ENCODE measurements around the gene TOMM40.
A peak's percentile ranks its signal among the peaks of the same experiment; 100 is the strongest.
"Not testable (repeated sequence)": the region's sequence is repeated elsewhere in the genome, so short reads cannot be mapped to it uniquely, and the experiment has no call there.

Gene TOMM40

DNA sequence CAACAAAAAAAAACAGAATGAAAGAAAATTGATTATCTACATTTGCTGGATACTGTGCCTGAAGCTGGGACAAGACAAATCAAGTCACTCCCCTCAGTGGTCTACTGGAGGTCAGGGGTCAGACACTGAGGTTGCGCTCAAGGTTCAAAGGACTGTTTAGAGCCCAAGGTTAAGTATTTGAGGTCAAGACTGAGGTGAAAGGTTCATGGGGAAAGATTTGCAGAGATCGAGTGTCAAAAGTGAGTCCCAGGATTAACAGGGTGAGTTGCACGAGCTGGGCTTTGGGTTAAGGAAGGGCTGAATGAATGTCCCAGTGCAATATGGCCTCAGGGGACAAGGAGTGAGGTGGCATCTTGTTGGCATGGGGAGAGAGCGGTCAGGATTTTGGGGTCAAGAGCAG is 3.4 kb upstream of the TOMM40 start:
- H3K27me3 ChIP-seq (ENCODE audit: insufficient read depth, low read length) = no peaks in the 10 kb centered on the region
- no peak overlapping the region for H3K9ac ChIP-seq (ENCODE audit: low read depth, low read length)
- no peak overlapping the region for H3K27ac ChIP-seq (ENCODE audit: low read depth, low read length)
- H3K9me3 ChIP-seq (ENCODE audit: insufficient read depth, low read depth, low read length) = no peaks in the 10 kb centered on the region
- 93% methylated on average over 4 of the region's 4 CpGs for WGBS
- H3K4me1 ChIP-seq (ENCODE audit: insufficient read depth, low read length) = peaks cover 6% of the 10 kb centered on the region; the same call in 1 of the 2 replicates
- H3K36me3 ChIP-seq (ENCODE audit: insufficient read depth, low read length) = peaks cover 41% of the 10 kb centered on the region
- no peak overlapping the region for H3K4me3 ChIP-seq (ENCODE audit: low read length)

DNA sequence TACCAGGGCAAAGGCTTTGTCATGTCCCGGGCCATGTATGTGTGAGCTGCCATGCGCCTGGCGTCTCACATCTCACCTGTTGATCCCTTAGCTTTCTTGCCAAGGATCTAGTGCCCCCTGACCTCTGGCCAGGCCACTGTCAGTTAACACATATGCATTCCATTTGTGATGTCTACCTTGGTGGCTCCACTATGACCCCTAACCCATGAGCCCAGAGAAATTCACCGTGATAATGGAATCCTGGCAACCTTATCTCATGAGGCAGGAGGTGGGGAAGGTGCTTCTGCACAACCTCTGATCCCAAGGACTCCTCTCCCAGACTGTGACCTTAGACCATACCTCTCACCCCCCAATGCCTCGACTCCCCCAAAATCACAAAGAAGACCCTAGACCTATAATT is 2.7 kb upstream of the TOMM40 start:
- not testable (repeated sequence) for H3K27me3 ChIP-seq (ENCODE audit: insufficient read depth, low read length); H3K4me3 ChIP-seq (ENCODE audit: low read length); H3K9me3 ChIP-seq (ENCODE audit: insufficient read depth, low read depth, low read length); H3K4me1 ChIP-seq (ENCODE audit: insufficient read depth, low read length); H3K27ac ChIP-seq (ENCODE audit: low read depth, low read length); H3K9ac ChIP-seq (ENCODE audit: low read depth, low read length)
- peaks cover 48% of the 10 kb centered on the region for H3K36me3 ChIP-seq (ENCODE audit: insufficient read depth, low read length)
- 97% methylated on average over 4 of the region's 5 CpGs for WGBS

DNA sequence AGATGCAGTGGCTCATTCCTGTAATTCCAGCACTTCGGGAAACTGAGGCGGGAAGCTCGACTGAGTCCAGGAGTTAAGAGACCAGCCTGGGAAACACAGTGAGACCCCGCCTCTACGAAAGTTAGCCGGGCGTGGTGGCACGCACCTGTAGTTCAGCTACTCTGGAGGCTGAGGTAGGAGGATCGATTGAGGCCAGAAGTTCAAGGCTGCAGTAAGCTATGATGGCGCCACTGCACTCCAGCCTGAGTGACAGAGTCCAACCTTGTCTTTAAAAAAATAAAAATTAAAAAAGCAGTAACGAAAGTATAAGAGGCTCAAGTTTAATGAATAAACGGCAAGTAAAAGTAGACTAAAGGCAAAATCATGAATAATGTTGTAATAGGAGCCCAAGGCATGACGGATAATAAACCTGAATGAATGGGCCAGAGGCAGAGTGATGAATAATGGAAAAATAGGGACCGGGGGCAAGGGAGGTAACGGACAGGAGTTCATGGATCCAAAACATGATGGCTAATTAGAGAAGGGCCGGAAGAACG is 1.2 kb upstream of the TOMM40 start:
- Histone ChIP-seq H3K4me1 (ENCODE audit: insufficient read depth, low read length) (peaks cover 6% of the 10 kb centered on the region; the same call in 1 of the 2 replicates), H3K27me3 (ENCODE audit: insufficient read depth, low read length) (no peaks in the 10 kb centered on the region), H3K27ac (ENCODE audit: low read depth, low read length) (peak overlapping the region; percentile 89), H3K4me3 (ENCODE audit: low read length) (peak overlapping the region; percentile 57), H3K9ac (ENCODE audit: low read depth, low read length) (peak overlapping the region; percentile 72), H3K9me3 (ENCODE audit: insufficient read depth, low read depth, low read length) (no peaks in the 10 kb centered on the region), H3K36me3 (ENCODE audit: insufficient read depth, low read length) (peaks cover 58% of the 10 kb centered on the region)
- 67% methylated on average over 17 of the region's 17 CpGs for WGBS

DNA sequence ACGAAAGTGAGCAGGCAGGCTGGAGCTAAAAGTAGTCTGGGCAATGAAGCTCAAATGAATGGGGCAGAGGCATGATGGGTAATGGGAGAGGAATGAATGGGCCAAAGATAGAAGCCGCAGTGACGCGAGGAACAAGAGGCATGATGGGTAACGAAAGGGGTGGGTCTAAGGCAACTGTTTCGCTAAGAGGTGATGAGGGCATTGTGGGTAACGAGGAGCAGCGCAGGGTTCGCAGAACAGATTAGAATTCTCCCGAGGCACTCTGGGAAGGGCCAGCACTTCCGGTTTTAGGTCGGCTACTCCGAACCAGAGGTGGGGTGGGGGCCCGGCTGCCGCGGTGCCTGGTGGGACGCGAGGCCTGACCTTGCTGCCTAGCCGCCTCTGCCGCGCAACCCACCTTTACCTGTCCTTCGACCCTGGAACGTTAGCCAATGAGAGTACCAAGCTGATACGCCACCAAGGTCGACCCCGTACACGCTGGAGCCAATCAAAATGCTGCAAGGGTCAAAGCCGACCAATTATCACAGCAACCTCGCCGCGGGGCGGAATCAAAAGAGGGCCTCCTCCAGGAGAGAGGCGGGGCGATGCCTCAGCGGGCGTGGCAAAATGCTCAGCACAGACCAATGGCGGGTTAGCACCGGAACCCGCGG is 563 bp upstream of the TOMM40 start:
- H3K36me3 ChIP-seq (ENCODE audit: insufficient read depth, low read length) = peaks cover 60% of the 10 kb centered on the region
- under 1% methylated on average over 40 of the region's 40 CpGs for WGBS

DNA sequence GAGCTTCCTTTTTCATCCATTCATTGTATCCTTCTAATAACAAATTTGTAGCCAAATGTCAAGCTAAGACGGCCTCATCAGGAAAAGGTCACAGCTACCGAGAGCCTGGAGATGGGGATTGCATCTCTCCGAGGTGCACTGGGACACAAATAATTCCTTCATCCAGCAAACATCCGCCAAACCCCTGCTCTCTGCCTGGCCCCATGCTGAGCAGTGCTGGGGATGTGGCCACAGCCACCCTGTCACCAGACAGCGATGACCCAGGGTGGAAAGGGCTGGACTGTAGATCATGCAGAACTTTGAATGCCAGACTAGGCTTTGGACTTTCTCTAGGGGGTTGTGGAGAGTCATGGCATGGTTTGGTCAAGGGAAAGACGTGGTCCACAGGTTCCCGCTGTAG is 1.9 kb downstream of the TOMM40 start:
- H3K9ac ChIP-seq (ENCODE audit: low read depth, low read length) = 0 out of 2 replicates have a peak overlapping the region, but pooled peaks have one; percentile 95
- H3K4me3 ChIP-seq (ENCODE audit: low read length) = 0 out of 2 replicates have a peak overlapping the region, but pooled peaks have one; percentile 93
- whole genome bisulfite sequencing = 97% methylated on average over 7 of the region's 7 CpGs
- no peaks in the 10 kb centered on the region for H3K27me3 ChIP-seq (ENCODE audit: insufficient read depth, low read length)
- H3K4me1 ChIP-seq (ENCODE audit: insufficient read depth, low read length) = peaks cover 6% of the 10 kb centered on the region; the same call in 1 of the 2 replicates
- no peak overlapping the region for H3K27ac ChIP-seq (ENCODE audit: low read depth, low read length)
- H3K36me3 ChIP-seq (ENCODE audit: insufficient read depth, low read length) = peaks cover 66% of the 10 kb centered on the region
- no peaks in the 10 kb centered on the region for H3K9me3 ChIP-seq (ENCODE audit: insufficient read depth, low read depth, low read length)

More for the DNA sequence above, 563 bp upstream of the TOMM40 start:
- Histone ChIP-seq H3K27me3 (ENCODE audit: insufficient read depth, low read length) (no peaks in the 10 kb centered on the region), H3K9ac (ENCODE audit: low read depth, low read length) (peak overlapping the region; percentile 72), H3K9me3 (ENCODE audit: insufficient read depth, low read depth, low read length) (no peaks in the 10 kb centered on the region), H3K4me1 (ENCODE audit: insufficient read depth, low read length) (peaks cover 6% of the 10 kb centered on the region; the same call in 1 of the 2 replicates), H3K4me3 (ENCODE audit: low read length) (peak overlapping the region; percentile 57), H3K27ac (ENCODE audit: low read depth, low read length) (peak overlapping the region; percentile 89)

DNA sequence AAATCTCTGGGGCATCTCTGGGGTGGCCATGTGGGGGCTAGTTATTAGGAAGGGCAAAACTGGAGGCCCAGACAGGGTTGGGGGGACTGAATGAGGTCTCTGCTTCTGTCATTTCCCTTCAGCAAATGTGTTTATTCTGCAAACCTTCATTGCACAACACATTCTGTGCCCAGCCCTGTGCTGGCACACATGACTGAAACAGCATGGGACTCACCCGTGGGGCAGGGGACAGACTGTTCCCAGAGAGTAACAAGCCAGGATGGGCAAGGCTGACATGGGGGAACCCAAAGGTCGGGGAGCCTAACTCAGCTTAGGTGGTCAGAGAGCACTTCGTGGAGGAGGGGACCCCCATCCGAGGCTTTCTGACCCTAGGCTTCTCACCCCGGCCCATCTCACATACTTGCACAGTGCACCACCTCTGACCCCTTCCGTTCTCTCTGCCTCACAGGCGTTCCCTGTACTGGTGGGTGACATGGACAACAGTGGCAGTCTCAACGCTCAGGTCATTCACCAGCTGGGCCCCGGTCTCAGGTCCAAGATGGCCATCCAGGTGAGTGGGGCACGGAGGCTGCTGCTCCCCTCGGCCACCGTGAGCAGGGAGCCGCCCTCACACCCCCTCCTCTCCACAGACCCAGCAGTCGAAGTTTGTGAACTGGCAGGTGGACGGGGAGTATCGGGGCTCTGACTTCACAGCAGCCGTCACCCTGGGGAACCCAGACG is 2.4 kb downstream of the TOMM40 start:
- peaks cover 66% of the 10 kb centered on the region for H3K36me3 ChIP-seq (ENCODE audit: insufficient read depth, low read length)
- no peaks in the 10 kb centered on the region for H3K27me3 ChIP-seq (ENCODE audit: insufficient read depth, low read length)
- H3K9ac ChIP-seq (ENCODE audit: low read depth, low read length) = no peak overlapping the region
- H3K4me1 ChIP-seq (ENCODE audit: insufficient read depth, low read length) = peaks cover 6% of the 10 kb centered on the region; the same call in 1 of the 2 replicates
- H3K27ac ChIP-seq (ENCODE audit: low read depth, low read length) = no peak overlapping the region
- 93% methylated on average over 18 of the region's 18 CpGs for WGBS
- H3K9me3 ChIP-seq (ENCODE audit: insufficient read depth, low read depth, low read length) = no peaks in the 10 kb centered on the region
- no peak overlapping the region for H3K4me3 ChIP-seq (ENCODE audit: low read length)

DNA sequence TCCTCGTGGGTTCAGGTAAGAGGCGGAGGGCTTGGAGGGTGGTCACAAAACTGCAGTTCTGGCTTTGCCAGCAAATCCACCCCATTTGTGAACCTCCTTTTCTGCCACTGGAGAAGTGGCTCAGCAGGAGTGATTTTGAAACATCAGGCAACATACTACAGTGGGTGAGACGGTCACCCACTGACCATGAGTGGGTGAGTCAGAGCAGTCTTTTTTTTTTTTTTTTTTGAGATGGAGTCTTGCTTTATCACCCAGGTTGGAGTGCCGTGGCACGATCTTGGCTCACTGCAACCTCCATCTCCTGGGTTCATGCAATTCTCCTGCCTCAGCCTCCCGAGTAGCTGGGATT is 3.0 kb downstream of the TOMM40 start:
- no peaks in the 10 kb centered on the region for H3K27me3 ChIP-seq (ENCODE audit: insufficient read depth, low read length)
- 94% methylated on average over 6 of the region's 6 CpGs for WGBS
- peaks cover 6% of the 10 kb centered on the region; the same call in 1 of the 2 replicates for H3K4me1 ChIP-seq (ENCODE audit: insufficient read depth, low read length)
- H3K27ac ChIP-seq (ENCODE audit: low read depth, low read length) = no peak overlapping the region
- no peak overlapping the region for H3K4me3 ChIP-seq (ENCODE audit: low read length)
- peaks cover 64% of the 10 kb centered on the region for H3K36me3 ChIP-seq (ENCODE audit: insufficient read depth, low read length)
- no peaks in the 10 kb centered on the region for H3K9me3 ChIP-seq (ENCODE audit: insufficient read depth, low read depth, low read length)
- H3K9ac ChIP-seq (ENCODE audit: low read depth, low read length) = no peak overlapping the region

DNA sequence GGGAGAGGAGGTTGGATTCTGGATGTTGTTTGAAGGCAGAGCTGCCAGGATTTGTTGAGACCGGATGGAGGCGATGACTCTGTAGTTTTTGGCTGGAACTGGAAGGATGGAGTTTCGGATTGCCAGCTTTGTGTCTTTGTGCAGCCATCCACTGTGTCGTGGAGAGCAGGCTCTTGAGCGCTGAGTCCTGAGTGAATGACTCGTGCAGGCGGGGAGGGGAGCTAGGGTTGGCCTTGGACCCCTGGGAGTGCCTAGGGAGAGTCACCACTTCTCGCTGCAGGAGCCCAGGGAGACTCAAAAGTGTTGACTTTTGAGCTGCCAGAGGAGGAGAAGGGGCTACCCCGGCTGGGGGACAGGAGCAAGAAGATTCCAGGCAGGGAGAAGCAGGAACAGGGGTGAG is 3.9 kb downstream of the TOMM40 start:
- WGBS = 90% methylated on average over 9 of the region's 9 CpGs
- Histone ChIP-seq H3K9ac (ENCODE audit: low read depth, low read length) (no peak overlapping the region), H3K4me1 (ENCODE audit: insufficient read depth, low read length) (peaks cover 6% of the 10 kb centered on the region; the same call in 1 of the 2 replicates), H3K36me3 (ENCODE audit: insufficient read depth, low read length) (peaks cover 71% of the 10 kb centered on the region), H3K9me3 (ENCODE audit: insufficient read depth, low read depth, low read length) (no peaks in the 10 kb centered on the region), H3K27ac (ENCODE audit: low read depth, low read length) (no peak overlapping the region), H3K27me3 (ENCODE audit: insufficient read depth, low read length) (no peaks in the 10 kb centered on the region), H3K4me3 (ENCODE audit: low read length) (no peak overlapping the region)

DNA sequence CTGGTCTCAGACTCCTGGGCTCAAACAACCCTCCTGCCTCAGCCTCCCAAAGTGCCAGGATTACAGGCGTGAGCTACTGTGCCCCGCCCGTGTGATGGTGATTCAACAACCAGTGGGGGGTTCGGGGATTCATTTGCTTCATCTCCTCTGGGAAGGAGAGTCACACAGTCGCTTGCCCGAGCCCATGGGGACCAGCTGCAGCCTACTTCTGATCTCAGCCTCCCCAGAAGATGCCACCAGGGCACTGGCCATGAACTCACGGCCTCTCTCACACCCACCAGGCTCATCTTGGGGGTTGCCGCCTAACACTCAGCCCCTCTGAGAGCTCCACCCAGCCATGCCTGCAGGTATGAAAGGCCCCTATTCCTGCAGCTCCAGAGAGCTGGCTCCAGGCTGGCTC is 6.8 kb downstream of the TOMM40 start:
- Histone ChIP-seq H3K4me3 (ENCODE audit: low read length) (no peak overlapping the region), H3K27me3 (ENCODE audit: insufficient read depth, low read length) (no peaks in the 10 kb centered on the region), H3K9ac (ENCODE audit: low read depth, low read length) (no peak overlapping the region), H3K4me1 (ENCODE audit: insufficient read depth, low read length) (no peaks in the 10 kb centered on the region), H3K9me3 (ENCODE audit: insufficient read depth, low read depth, low read length) (no peaks in the 10 kb centered on the region), H3K27ac (ENCODE audit: low read depth, low read length) (no peak overlapping the region), H3K36me3 (ENCODE audit: insufficient read depth, low read length) (peaks cover 95% of the 10 kb centered on the region)
- 93% methylated on average over 8 of the region's 8 CpGs for WGBS

DNA sequence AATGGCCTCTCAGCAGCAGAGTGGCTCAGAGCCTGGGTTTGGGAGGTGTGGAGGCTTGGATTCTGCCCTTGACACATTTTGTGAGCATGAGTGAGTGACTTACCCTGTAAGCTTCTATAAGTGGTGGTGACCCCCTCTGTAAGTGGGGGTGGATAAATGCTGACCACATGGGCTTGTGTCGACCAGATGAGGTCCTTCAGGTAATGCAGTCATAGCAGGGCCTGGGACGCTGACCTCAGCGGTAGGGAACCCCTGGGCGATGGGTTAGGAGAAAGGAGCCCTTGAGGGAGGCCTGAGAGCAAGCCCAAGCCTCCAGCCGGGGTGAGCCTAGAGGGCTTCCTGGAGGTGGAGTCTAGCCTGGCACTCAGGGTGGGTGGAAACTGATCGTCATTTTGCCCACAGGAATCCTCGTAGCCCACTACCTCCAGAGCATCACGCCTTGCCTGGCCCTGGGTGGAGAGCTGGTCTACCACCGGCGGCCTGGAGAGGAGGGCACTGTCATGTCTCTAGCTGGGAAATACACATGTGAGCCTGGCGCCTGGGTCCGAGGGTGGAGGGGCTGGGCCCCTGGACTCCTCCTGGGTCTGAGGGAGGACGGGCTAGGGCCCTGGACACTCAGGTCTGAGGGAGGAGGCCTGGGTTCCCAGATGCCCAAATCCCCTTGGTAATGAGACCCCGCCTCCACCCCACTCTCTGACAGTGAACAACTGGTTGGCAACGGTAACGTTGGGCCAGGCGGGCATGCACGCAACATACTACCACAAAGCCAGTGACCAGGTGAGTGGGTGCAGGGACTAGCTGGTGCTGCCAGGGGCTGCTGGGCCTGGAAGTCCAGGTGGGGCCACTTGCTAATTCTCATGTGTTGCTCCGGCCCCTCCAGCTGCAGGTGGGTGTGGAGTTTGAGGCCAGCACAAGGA is 9.5 kb downstream of the TOMM40 start:
- Histone ChIP-seq H3K9me3 (ENCODE audit: insufficient read depth, low read depth, low read length) (no peaks in the 10 kb centered on the region), H3K4me3 (ENCODE audit: low read length) (no peak overlapping the region), H3K36me3 (ENCODE audit: insufficient read depth, low read length) (peaks cover 72% of the 10 kb centered on the region), H3K4me1 (ENCODE audit: insufficient read depth, low read length) (no peaks in the 10 kb centered on the region), H3K27ac (ENCODE audit: low read depth, low read length) (no peak overlapping the region), H3K9ac (ENCODE audit: low read depth, low read length) (no peak overlapping the region), H3K27me3 (ENCODE audit: insufficient read depth, low read length) (no peaks in the 10 kb centered on the region)
- WGBS = 96% methylated on average over 19 of the region's 19 CpGs
